Right lung (tissue), 5 donors: ENCODE measurements around the gene TBC1D17. TPM values are rescaled to one million over a fixed set of nuclear protein-coding genes. Genes with fewer than 3 reads are reported as not detected.
A peak's percentile ranks its signal among the peaks of the same experiment; 100 is the strongest.

Experiments used
- DNase-seq, 2 donors: peaks; one replicate each; pipeline ENCODE4 v3.0.0-alpha.2; 2013
- polyA plus RNA-seq, 5 donors: library from polyadenylated mRNA; unstranded; fragments of 120-200 nt; gene quantifications; one replicate each; pipeline versions ENCODE4 v1.2.1 to v1.2.3, GENCODE V29; 2013; ENCODE audit warnings: inconsistent platforms in 1 of 5, low replicate concordance in 1 of 5; ENCODE audit not compliant: insufficient read length in 5 of 5, insufficient read depth in 1 of 5

The TBC1D17 gene
- polyA plus RNA-seq, 5 donors: 32.2 to 49.5 (median 48.3) TPM

DNA sequence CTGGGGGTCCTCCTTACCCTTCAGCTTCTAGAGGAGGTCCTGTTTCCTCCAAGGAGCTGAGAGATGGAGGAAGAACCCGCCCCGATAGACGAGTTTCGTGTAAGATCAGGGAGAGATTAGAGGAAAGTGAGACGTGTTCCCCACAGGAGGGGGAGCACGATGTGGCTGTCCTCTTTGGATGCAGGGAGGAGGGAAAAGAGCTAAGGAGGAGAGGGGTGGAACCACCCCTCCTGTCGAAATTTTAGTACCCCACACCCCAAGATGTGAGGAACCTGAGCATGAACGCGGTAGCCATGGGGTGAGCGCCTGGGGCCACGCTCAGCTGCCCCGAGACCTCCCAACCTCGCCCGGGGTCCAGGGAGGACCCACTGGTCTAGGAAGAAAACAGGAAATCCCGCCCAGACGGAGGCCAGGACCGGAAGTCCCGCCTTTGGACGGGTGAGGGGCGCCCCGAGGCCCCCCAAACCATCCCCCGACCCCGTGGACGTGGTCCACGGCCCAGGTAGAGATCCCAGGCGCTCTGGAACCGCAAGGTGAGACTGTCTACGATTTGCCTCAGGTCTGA, 1.6 kb upstream of the TBC1D17 start:
- DNase-seq: peak; percentile 62 to 67

DNA sequence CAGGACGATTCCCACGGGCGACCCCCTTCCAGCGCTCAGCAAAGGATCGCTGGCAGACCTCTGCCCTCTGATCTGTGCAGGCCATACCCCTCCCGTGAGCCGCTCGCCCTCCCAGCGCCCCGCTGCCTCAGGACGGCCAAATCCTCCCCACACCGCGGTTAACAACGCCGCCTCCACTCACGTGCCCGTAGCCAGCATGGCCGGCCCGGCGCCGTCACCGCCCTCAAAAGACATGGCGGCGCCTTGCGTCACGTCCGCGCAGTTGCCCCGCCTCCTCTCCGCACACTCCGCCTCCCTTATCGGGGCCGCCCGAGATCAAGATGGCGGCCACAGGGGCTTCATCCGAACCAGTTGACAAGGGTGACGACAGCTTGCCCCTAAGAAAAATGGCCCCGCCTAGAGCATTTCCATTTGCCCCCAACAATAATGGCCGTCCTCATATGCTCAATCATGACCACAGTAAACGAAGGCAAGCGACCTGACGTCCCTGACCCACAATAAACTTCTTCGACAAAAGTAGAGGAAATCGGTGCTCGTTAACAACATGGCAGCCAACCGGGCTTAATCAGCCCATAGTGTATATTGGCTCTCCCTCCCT, 981 bp upstream of the TBC1D17 start:
- peak; percentile 99 for DNase-seq

DNA sequence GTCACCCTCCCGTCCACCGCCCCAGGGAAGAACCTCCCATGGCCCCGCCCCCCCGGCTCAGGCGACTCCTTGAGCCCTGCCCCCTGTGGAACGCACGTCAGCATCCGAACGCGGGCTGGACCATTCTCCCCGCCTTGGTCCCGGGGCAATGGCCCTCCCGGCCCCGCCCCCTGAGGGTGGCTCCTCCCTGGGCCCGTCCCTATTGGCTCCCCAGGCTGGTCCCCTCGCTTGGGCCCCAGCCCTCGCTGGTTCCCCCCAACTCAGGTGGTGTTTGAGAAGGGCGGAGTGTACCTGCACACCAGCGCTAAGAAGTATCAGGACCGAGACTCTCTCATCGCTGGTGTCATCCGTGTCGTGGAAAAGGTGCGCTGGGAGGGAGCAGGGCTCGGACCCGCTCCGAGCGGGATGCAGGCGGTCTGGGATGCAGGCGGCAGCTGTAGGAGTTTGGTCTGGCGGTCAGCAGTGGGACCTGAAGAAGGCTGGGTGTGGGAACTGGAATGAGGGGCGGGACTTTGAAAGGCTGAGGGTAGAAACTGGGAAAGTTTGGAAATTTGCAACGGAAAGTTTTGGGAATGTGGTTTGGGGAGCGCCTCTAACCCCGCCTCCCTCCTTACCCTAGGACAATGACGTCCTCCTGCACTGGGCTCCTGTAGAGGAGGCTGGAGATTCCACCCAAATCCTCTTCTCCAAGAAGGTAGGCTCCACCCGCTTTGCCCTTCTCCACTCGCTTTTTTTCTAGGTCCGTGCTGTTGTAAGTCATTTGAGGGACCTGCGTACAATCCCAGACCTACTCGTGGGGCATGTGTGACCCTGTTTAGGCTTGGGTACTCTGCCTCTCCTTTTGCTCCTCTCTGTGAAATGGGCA, 609 bp downstream of the TBC1D17 start:
- DNase-seq: peak; percentile 98

DNA sequence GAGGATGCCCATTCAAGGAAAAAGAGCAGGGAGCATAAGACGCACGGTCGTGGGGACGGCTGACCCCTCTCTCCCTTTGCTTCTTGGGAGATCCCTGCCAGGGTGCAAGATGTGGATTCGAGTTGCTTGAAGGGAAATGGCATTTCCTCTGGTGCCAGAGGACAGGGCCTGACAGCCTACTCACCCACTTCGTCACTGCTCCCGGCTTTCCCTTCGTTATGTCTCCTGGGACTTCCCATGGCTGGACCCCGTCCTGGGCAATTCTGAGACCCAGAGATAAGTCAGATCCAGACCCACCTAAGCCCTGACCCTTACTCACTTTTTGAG, 1.2 kb downstream of the TBC1D17 start:
- no peak for DNase-seq

DNA sequence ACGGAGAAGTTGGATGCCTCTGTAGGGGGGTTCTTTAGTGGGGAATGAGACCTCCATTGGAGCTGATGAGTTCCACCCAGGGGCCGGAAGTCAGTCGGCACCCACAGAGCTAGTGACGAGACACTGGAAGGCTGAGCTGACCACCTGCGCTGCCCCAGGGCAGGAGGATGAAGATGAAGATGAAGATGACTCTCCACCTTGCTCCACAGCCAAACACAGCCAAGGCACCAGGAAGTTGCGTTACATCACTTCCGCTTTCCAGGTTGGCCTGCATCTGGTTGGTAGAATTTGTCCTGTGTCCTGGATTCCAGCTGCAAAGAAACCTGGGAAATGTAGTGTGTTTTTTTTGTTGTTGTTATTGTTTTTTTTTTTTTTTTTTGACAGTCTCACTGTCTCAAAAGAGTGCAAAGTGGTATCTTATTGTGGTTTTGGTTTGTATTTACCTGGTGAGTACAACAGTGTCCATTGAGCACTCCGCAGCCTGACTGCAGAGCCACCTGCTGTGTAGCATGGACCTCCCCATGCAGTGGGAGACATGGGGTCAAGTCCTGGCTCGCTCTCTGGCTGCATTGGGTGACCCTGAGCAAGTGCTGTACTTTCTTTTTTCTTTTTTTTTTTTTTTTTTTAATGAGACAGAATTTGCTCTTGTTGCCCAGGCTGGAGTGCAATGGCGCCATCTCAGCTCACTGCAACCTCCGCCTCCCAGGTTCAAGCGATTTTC, 1.9 kb downstream of the TBC1D17 start:
- DNase-seq: no peak

DNA sequence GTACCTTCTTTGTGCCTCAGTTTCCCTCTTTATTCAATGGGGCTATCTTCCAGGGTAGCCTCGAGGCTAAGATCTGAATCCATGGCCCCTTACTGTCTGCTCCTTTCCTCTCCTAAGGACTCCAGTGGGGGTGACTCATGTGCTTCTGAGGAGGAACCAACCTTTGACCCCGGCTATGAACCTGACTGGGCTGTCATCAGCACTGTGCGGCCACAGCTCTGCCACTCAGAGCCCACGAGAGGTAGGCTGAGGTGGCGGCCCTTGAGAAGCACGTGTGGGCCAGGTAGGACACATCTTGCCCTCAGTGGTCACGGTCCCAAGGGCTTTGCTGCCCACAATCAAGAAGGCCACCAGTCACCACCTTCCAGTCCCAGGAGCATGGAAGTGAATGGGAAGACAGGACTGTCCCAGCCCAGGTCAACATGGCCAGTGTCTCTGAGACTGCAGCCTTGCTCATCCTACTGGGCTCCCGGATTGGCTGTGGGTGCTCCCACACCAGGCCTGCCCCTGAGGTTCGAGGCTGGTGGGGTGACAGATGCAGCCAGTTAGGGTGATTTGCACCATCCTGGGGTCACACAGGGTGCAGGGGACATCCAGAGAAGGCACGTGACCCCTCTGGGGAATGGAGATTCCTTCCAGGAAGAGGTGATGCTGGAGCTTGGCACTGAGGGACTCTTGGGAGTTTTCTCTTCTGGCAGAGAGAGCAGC, 2.8 kb downstream of the TBC1D17 start:
- DNase-seq: no peak

DNA sequence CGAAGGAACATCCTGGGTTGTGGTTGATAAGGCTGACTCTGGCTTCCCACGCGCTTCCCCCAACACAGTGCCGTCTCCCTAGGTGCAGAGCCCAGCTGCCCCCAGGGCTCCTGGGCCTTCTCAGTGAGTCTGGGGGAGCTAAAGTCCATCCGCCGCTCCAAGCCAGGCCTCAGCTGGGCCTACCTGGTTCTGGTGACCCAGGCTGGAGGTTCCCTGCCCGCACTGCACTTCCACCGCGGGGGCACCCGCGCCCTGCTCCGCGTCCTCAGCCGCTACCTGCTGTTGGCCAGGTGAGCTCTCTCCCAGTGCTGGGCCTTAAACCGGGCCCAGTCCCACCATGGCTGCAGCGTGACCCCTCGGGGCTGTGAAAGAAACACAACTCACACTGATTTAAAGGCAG, 3.7 kb downstream of the TBC1D17 start:
- no peak for DNase-seq

DNA sequence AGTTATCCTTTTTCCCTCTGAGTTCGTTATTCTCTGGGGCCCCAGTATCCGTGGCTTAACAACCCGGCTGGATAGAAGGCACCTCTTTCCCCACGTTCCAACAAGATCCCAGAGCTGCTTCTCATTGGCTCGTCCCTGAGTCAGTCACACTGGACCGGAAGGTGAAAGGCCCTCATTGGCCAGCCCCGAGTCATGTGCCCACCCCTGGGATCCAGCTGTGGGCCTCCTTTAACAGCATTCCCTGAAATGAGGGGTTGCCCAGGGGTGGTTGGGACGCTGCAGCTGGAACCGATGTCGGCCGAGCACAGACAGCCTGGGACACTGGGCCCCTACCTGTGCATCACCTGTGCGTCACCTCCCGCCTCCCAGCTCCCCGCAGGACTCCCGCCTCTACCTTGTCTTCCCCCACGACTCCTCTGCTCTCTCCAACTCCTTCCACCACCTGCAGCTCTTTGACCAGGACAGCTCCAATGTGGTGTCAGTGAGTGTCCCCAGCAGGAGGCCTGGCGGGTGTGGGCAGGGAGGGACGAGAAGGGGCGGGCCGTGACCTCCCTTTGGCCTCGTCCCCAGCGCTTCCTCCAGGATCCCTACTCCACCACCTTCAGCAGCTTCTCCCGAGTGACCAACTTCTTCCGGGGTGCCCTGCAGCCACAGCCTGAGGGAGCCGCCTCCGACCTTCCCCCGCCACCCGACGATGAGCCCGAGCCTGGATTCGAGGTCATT, 4.3 kb downstream of the TBC1D17 start:
- DNase-seq: no peak

DNA sequence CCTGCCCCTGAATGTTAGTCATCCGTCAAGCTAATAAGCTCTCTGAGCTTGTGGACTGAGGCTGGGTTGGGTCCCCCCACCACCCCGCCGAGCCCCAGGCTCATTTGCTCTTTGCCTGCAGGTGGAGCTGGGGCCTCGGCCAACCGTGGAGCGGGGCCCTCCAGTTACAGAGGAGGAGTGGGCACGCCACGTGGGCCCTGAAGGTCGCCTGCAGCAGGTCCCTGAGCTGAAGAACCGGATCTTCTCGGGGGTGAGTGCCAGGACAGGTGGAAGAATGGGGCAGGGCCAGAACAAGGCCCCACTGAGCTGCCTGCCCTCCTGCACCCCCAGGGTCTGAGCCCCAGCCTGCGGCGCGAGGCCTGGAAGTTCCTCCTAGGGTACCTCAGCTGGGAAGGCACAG, 5.1 kb downstream of the TBC1D17 start:
- DNase-seq: no peak

DNA sequence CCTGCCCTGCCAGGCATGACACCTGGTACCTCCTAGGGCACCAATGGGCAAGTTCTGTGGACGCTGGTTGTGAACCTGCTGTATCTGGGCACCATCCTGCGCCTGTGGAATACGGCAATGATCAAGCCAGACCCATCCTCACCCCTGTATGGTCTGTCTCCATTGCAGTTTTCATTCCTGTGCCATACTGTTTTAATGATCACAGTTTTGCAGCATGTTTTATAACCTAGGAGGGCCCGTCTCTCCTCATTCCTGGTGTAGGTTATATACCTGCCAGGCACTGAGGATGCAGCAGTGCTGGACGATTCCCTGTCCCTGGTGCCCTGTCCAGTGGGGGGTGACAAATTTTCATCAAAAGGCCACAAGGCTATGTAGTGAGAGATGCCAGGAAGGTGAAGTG, 5.6 kb downstream of the TBC1D17 start:
- no peak for DNase-seq

DNA sequence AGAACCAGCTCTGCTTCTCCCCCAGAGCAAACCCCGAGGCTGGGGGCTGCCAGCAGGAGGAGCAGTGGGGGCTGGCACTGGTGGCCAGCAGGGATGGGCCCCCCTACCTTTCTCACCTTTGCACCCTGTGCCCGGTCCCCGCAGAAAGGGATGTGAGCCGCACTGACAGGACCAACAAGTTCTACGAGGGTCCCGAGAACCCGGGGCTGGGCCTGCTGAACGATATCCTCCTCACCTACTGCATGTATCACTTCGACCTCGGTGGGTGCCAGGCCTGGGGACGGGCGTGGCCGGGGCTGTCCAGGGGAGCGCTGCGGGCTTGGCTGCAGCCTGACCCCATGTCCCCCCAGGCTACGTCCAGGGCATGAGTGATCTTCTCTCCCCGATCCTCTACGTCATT, 6.6 kb downstream of the TBC1D17 start:
- DNase-seq: no peak

DNA sequence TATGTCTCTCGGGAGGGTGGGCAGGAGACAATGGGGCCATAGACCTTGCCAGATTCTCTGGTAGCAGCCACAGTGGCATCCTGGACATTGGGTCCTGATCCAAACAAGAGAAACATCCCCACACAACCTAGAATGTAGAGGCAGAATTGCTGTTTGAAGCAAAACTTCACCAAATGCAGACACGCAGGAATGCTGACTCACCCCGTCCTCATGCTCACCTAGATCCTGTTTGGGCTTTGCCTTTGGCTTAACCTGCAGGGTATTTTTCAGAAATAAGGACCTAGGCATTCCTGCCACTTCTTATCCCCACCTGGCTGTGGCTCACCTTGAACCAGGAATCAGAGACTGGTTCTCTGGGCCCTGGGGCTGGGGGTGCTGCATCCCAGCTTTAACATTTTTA, 7.3 kb downstream of the TBC1D17 start:
- DNase-seq: no peak

DNA sequence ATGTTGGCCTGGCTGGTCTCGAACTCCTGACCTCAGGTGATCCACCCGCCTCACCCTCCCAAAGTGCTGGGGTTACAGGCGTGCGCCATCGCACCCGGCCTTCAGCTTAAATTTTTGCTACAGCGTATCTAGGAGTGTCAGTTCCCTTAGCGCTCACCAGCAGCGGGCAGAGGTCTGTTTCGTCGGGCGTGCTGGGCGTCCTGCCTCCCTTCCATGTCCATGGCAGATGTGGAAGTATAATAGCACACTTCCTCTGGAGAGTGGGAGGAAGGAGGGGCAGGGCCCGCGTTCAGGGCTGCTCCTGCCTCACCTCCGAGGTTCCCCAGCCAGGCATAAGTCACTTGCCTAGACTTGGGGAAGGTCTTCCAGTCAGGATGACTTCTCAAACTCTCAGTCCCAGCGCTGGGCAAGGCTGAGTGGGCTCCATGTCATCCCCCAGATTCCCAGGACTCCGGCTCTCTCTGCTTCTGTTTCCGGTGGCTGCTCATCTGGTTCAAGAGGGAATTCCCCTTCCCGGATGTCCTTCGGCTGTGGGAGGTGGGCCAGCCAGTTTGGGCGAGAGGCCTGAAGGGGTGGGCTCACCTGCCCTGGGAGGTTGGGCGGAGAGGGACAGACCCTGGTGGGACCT, 9.6 kb downstream of the TBC1D17 start:
- no peak for DNase-seq

DNA sequence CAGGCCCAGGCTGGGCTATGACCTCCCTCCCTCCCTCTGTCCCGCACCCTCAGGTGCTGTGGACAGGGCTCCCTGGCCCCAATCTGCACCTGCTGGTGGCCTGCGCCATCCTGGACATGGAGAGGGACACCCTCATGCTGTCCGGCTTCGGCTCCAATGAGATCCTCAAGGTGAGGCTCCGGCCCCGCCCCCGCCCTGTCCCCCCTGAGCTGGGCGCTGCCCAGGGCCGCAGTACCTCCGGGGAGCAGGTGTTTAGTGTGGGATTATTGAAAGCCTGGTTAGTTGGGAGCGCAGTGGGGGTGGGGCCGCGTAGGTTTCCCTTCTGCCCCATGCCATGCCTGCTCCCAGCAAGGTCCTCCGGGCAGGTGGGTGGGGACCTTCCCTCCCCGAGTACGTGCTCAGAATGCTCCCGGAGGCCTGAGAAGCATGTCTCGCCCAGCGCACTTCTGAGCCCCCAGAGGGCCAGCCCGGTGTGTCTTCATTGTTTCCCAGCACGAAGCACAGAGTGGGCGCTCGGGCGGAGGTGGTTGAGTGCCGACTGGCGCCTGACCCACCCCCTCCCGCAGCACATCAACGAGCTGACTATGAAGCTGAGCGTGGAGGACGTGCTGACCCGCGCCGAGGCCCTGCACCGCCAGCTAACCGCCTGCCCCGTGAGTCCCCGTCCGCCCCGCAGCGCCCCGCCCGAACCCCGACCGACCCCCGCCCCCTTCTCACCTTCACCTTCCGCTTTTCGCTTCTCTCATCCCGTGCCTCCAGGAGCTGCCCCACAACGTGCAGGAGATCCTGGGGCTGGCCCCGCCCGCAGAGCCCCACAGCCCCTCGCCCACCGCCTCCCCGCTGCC, 10.4 kb downstream of the TBC1D17 start:
- DNase-seq: no peak

DNA sequence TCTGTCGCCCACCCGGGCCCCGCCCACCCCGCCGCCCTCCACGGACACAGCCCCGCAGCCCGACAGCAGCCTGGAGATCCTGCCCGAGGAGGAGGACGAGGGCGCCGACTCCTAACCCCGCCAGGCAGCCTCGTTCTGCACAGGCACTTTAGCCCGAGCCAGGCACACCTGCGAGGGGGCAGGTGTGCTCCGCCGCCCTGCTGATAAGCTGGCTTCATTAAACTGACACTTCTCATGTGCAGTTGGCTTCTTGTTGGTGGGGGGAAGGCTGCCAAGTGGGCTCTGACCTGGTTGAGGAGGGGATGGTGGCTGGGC, 11.0 kb downstream of the TBC1D17 start:
- DNase-seq: no peak

DNA sequence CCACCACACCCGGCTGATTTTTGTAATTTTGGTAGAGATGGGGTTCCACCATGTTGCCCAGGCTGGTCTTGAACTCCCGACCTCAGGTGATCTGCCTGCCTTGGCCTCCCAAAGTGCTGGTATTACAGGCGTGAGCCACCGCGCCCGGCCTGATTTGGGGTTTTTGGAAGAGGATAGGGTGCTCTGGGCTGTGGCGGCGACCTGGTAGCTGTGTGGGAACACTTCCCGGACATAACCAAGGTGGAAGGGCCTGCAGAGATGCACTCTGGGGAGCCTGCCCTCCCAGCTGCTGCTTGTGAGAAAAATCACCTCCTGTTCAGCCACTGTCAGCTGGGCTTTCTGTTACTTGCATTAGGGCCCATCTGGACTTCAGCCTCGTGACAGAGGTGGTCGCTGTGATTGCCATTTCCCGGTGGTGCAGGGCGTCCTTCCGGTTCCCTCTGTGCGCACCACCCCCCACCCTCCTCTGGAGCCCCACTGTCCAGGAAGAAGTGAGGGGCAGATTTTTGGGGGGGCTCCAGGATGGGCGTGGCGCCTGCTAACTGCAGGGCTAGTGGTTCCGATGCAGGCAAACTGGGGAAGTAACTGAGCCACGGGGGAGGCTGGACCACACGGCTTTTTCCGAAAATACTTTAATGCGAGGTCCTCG, 11.7 kb downstream of the TBC1D17 start:
- DNase-seq: no peak

DNA sequence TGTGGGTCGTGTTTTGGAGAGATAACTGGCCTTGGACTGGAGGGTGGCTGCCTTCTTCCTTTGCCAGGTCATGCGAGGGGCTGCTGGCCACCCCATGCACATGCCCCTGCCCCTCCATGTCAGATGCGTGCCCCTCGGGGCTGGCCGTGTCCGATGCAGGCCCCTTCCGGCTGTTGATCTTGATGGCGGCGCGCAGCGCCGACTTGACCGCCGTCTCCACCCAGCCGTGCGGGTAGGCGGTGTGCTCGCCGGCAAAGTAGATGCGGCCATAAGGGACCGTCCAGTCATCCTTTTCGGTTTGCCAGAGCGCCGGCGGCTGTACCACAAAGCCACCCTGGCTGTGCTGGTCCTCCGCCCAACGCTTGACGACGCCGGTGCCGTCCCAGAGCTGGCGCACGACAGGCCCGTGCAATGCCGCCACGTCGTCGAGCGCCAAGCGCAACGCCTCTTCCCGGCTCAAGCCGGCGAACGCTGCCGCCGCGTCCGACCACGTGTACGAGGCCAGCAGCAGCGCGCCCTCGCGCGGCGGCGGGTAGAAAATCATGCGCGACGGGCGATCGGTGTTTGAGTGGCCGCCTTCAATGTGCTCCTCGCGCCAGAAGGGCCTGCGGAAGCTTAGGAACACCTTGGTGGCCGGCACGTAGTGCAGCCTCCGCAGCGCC, 12.3 kb downstream of the TBC1D17 start:
- peak; percentile 75 to 76 for DNase-seq

DNA sequence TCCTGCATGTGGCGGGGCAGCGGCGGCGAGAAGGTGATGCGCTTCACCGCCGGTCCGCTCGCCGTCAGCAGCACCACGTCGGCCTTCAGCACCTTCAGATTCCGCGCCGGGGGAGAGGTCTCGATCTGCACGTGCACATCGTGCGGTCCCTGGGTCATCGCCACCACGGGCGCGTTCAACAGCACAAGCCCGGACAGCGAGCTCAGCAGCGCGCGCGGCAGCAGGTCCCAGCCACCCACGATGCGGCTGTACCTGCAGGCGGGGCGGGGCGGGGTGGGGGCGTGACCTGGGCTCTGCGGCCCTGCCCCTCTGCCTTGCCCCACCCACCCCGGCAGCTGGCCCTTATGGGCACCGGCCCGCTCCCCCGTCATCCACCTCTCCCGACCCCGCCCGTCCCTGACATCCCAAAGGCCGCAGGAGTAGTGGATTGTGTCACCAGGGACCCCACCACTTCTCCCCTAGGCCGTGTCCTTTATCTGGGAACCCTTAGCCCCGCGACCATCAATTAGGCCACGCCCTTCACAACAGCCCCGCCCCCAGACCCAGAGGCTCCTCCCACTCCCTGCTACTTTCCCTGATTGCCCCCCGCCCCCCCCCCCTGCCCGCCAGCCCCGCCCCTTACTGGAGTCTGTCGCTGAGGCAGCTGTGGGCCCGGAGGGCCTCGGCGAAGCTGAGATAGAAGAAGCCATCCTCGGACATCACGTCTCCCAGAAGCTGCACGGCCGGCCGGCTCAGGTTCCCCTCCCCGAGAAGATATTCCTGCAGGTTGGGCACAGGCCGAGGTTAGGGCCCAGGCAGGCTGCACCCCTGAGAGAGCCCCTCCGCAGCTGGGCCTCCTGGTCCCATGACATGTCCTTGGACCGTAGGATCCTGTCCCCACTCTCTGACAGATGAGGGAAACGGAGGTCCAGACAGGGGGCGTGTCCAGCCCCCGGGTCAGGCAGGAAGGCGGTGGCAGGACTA, 13.1 kb downstream of the TBC1D17 start:
- no peak for DNase-seq
